NT2/D1 (cell line): ENCODE measurements around the gene CGNL1.

Experiments
- DNase-seq: peaks from one replicate; pipeline ENCODE4 v3.0.0-alpha.2; 2011; ENCODE audit warnings: low read depth, low spot score
- H3K27me3 ChIP-seq: 2 replicates; pipeline ENCODE4 v1.6.0; 2011; ENCODE audit warnings: mild to moderate bottlenecking; ENCODE audit not compliant: insufficient read length, insufficient read depth
- H3K36me3 ChIP-seq: 2 replicates; pipeline ENCODE4 v1.6.1; 2011; ENCODE audit warnings: mild to moderate bottlenecking, low read length, mixed read lengths; ENCODE audit not compliant: insufficient read depth, insufficient read length
- H3K4me1 ChIP-seq: 2 replicates; pipeline ENCODE4 v1.5.1; 2011; ENCODE audit not compliant: insufficient read depth, insufficient read length
- H3K4me3 ChIP-seq: 2 replicates; pipeline ENCODE4 v1.5.1; 2011; ENCODE audit warnings: low read depth; ENCODE audit not compliant: insufficient read length
- H3K9ac ChIP-seq: 2 replicates; pipeline ENCODE4 v1.6.0; 2011; ENCODE audit warnings: low read depth; ENCODE audit not compliant: insufficient read length
- H3K9me3 ChIP-seq: 2 replicates; pipeline ENCODE4 v1.5.1; 2011; ENCODE audit warnings: mild to moderate bottlenecking, low read length; ENCODE audit not compliant: insufficient read depth
- SUZ12 ChIP-seq: IDR thresholded peaks from 2 replicates; pipeline ENCODE4 v1.6.1; 2011; ENCODE audit not compliant: insufficient read length, insufficient read depth; ENCODE audit errors: extremely low read depth
- YY1 ChIP-seq: IDR thresholded peaks from 2 replicates; pipeline ENCODE4 v1.6.1; 2011; ENCODE audit not compliant: insufficient read length, insufficient read depth
- ZNF274 ChIP-seq: IDR thresholded peaks from 2 replicates; pipeline ENCODE4 v1.6.1; 2011; ENCODE audit warnings: mild to moderate bottlenecking, low read depth, low read length

The CGNL1 gene

DNA sequence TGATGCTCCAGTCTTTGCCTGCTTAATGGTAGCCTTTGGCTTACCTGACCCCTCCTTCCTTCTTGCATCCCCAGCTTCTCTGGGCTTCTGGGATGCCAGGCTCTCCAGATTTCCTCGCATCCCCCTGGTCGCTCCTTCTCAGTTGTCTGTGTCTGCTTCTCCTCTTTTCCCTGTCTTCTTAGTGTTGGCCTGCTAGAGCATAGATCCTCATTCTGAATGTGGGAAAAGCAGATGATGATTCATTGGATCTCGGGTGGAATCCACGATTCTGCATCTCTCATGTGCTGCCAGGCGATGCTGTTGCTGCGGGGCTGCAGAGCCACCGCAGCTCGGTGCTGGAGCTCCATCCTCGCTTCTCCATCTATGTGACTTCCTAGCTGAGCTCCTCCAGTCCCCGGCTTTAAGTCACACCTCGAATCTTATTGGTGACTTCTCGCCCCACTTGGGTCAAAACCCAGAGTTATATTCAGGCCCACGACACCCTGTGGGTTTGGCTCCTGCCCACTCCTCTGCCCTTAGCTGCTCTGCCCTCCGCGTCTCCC lies 47.4 kb downstream of the CGNL1 start:
- TF ChIP-seq SUZ12 (no peak), YY1 (no peak), ZNF274 (no peak)
- Histone ChIP-seq H3K36me3 (peaks cover 4% of the 10 kb centered on the region), H3K4me3 (no peak overlapping the region), H3K4me1 (peaks cover 9% of the 10 kb centered on the region), H3K9ac (no peak overlapping the region), H3K27me3 (no peaks in the 10 kb centered on the region), H3K9me3 (0 out of 2 replicates have a peak, but pooled peaks cover 3% of the 10 kb centered on the region)
- DNase-seq: no peak

DNA sequence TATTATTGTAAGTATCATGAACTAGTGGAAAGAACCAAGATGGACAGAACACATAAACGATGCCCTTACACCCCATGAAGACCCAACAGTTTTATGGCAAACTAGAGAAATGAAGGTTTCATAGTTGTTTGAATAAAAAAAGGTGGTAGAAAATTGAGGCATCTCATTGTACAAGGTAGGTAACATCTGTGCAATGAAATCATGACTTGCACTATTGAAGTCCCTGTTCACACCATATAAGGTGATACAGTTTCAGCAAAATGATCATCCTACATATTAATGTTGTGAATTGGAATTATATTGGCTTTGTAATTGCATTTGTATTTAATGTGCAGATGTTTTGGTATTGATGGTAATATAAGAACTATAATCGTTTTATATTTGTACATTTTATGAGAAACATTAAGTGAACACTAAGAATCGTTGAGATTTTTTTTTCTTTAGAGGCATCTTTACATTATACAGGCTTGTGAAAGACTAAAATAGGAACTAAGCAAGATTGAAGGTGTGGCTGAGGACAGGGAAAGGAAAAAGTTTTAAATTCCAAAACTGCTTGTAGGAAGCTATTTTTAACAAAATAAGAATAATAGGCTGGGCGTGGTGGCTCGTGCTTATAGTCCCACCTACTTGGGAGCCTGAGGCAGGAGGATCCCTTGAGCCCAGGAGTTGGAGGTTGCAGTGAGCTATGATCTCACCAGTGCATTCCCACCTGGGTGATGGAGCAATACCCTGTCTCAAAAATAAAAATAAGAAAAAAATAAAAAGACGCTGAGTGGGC lies 48.5 kb downstream of the CGNL1 start:
- H3K27me3 ChIP-seq: no peaks in the 10 kb centered on the region
- H3K4me3 ChIP-seq: no peak overlapping the region
- 0 out of 2 replicates have a peak, but pooled peaks cover 3% of the 10 kb centered on the region for H3K9me3 ChIP-seq
- H3K4me1 ChIP-seq: peaks cover 9% of the 10 kb centered on the region
- no peak overlapping the region for H3K9ac ChIP-seq
- DNase-seq: no peak
- TF ChIP-seq SUZ12 (no peak), YY1 (no peak), ZNF274 (no peak)
- H3K36me3 ChIP-seq: peaks cover 4% of the 10 kb centered on the region

DNA sequence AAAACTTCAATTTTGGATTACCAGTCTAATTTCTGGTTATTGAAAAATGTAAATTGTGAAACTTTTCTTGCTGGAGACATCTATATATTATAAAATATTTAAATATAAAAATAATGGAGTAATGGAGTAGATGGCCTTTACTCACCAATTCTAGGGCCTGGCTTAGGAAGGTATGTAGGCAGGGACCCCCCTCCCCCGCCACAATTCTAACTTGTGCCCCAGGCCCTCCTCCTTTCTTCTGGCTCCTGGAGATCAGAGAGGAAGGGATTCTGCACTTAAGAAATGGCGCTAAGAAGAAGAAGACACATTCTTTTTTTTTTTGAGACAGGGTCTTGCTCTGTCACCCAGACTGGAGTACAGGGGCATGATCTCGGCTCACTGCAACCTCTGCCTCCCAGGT lies 49.5 kb downstream of the CGNL1 start:
- Histone ChIP-seq H3K9ac (no peak overlapping the region), H3K27me3 (no peaks in the 10 kb centered on the region), H3K36me3 (peaks cover 4% of the 10 kb centered on the region), H3K9me3 (no peaks in the 10 kb centered on the region), H3K4me3 (no peak overlapping the region), H3K4me1 (peaks cover 9% of the 10 kb centered on the region)
- TF ChIP-seq YY1 (no peak), ZNF274 (no peak), SUZ12 (no peak)
- no peak for DNase-seq

DNA sequence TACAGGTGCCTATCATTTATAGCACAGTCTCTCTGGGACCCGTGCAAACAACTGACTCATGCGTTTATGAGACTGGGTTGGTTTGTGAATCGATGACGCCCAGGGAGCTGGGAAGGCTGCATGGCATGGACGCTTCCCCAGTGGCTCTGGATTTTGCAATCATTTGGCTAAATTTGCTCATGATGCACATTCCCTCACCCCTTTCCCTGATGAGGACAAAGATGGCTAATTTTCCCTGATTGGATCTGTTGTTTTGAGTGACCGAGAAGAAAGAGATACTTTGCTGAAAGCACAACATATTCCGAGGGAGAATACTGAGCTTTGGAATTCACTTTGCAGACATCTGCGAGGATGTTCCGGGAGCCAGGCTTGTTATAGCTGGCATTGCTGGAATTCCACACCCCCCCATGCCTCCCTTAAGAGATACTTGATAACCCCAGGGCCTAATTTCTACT lies 51.1 kb downstream of the CGNL1 start:
- TF ChIP-seq YY1 (no peak), SUZ12 (no peak), ZNF274 (no peak)
- Histone ChIP-seq H3K4me3 (no peak overlapping the region), H3K4me1 (peaks cover 10% of the 10 kb centered on the region), H3K9ac (no peak overlapping the region), H3K36me3 (no peaks in the 10 kb centered on the region), H3K9me3 (no peaks in the 10 kb centered on the region), H3K27me3 (no peaks in the 10 kb centered on the region)
- peak; percentile 68 for DNase-seq

DNA sequence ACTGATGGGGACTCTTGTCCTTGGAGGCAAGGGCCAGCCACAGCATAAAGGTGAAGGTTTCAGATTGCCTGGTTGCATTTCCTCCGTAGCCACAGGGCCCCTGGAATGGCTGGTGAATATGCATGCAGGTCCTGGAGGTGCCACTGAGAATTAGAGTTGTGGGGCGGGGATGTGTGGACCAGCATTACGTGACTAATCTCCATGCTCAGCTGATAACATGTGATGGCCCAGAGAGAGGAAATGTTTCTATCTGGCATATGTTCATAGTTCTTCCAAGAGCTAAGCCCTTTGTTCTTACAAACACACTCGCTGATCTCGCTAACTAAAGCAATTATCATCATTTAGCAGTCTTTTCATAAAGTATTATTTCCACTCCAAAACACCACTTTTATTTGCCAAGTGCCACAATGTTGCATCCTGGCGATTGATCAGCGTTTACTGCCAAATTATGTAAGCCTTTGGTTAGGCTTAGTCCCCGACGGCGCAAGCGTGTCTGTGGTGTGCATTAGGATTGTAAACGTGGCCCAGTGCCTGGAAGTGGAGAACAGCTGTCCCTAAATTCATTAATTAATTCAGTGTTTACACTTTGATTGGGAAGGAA lies 55.9 kb downstream of the CGNL1 start:
- Histone ChIP-seq H3K4me1 (peaks cover 6% of the 10 kb centered on the region), H3K4me3 (no peak overlapping the region), H3K36me3 (no peaks in the 10 kb centered on the region), H3K9ac (no peak overlapping the region), H3K27me3 (no peaks in the 10 kb centered on the region), H3K9me3 (no peaks in the 10 kb centered on the region)
- DNase-seq: peak; percentile 32
- TF ChIP-seq SUZ12: no peak
- no peak for TF ChIP-seq ZNF274
- no peak for TF ChIP-seq YY1

DNA sequence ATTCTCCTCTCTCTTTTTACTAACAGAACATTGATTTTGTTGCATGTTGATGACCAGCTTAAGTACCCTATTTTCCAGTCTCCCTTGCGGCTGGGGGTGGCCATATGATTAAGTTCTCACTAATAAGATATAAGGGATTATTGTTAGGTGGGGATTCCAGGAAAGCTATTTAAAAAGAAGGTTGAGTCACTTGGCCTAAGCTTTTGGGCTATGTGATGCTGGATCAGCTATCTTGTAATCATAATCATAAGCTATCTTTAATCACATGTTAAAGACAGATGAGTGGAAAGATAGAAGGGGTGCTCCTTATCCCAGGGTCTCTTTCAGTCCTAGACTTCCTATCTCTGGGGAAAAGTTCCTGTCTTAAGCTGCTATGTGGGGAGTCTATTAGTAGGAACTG lies 59.9 kb downstream of the CGNL1 start:
- no peak for TF ChIP-seq YY1
- no peak for TF ChIP-seq ZNF274
- TF ChIP-seq SUZ12: no peak
- Histone ChIP-seq H3K27me3 (no peaks in the 10 kb centered on the region), H3K9me3 (no peaks in the 10 kb centered on the region), H3K9ac (no peak overlapping the region), H3K4me3 (no peak overlapping the region), H3K4me1 (peaks cover 4% of the 10 kb centered on the region), H3K36me3 (peaks cover 17% of the 10 kb centered on the region)
- no peak for DNase-seq

DNA sequence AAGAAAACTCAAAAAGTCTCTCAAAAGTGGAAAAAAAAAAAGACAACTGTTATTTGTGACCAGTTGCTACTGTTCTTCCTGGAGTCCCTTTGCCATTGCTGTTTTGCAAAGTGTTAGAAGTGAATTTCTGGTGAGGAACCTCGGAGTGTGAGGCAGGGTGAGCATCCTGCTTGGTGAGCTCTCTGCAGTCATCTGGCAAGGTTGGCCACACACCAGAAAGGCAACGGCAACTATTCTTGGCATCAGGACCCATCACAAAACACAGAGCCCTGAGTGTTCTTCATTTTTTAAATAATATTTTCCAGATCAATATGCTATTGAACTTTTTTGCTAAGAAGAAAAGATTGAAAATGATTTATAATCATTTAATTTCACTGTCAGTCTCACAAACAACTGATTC lies 60.7 kb downstream of the CGNL1 start:
- Histone ChIP-seq H3K36me3 (peaks cover 17% of the 10 kb centered on the region), H3K4me3 (no peak overlapping the region), H3K27me3 (no peaks in the 10 kb centered on the region), H3K9ac (no peak overlapping the region), H3K4me1 (peaks cover 4% of the 10 kb centered on the region), H3K9me3 (no peaks in the 10 kb centered on the region)
- no peak for TF ChIP-seq ZNF274
- TF ChIP-seq SUZ12: no peak
- TF ChIP-seq YY1: no peak
- DNase-seq: no peak
